ENCODE results near the gene ZNF195.
"Not testable (repeated sequence)": the region's sequence is repeated elsewhere in the genome, so short reads cannot be mapped to it uniquely, and the experiment has no call there.

GRCh38 chr11:3422380-3423137 lies 43.6 kb upstream of the ZNF195 start:
- TF ChIP-seq, protein P1, sequence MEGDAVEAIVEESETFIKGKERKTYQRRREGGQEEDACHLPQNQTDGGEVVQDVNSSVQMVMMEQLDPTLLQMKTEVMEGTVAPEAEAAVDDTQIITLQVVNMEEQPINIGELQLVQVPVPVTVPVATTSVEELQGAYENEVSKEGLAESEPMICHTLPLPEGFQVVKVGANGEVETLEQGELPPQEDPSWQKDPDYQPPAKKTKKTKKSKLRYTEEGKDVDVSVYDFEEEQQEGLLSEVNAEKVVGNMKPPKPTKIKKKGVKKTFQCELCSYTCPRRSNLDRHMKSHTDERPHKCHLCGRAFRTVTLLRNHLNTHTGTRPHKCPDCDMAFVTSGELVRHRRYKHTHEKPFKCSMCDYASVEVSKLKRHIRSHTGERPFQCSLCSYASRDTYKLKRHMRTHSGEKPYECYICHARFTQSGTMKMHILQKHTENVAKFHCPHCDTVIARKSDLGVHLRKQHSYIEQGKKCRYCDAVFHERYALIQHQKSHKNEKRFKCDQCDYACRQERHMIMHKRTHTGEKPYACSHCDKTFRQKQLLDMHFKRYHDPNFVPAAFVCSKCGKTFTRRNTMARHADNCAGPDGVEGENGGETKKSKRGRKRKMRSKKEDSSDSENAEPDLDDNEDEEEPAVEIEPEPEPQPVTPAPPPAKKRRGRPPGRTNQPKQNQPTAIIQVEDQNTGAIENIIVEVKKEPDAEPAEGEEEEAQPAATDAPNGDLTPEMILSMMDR (IDR thresholded peaks at IDR 0.05) = not testable (repeated sequence)
- TF ChIP-seq POLR2A (IDR thresholded peaks at IDR 0.05) = not testable (repeated sequence)
